K562 (cell line): ENCODE results near the gene LAPTM4A. TPM values are rescaled to one million over a fixed set of nuclear protein-coding genes. Genes with fewer than 3 reads are reported as not detected.
A peak's percentile ranks its signal among the peaks of the same experiment; 100 is the strongest.

ENCODE experiments used
- ERF ChIP-seq: fragments of 450-650 bp; formaldehyde crosslinking; IDR thresholded peaks from 2 replicates; pipeline ENCODE4 v1.4.0; 2020; ENCODE audit warnings: mild to moderate bottlenecking, mixed read lengths
- NRF1 ChIP-seq, 2 experiments: fragments of 450-650 bp; IDR thresholded peaks in 1 of 2; conservative IDR thresholded peaks in 1 of 2; 2 replicates each; pipeline ENCODE4 v1.6.1; 2014; ENCODE audit warnings: mild to moderate bottlenecking in 2 of 2
- THRAP3 ChIP-seq: fragments of 450-650 bp; IDR thresholded peaks from 2 replicates; pipeline ENCODE4 v1.6.1; 2016; ENCODE audit warnings: mild to moderate bottlenecking, inconsistent platforms, borderline replicate concordance
- ZNF24 ChIP-seq: fragments of 450-650 bp; IDR thresholded peaks from 2 replicates; pipeline ENCODE4 v1.6.1; 2016
- ZNF274 ChIP-seq: IDR thresholded peaks from 2 replicates; pipeline ENCODE4 v1.6.1; 2011; ENCODE audit warnings: low read depth, mild to moderate bottlenecking, low read length, moderate library complexity, borderline replicate concordance
- ZNF695 ChIP-seq: fragments of 450-650 bp; formaldehyde crosslinking; IDR thresholded peaks from 2 replicates; pipeline ENCODE4 v1.4.0; 2020; ENCODE audit warnings: mild to moderate bottlenecking, moderate library complexity
- polyA plus RNA-seq, 8 experiments: library from polyadenylated mRNA; depleted of rRNA in 4 of 8; stranded (reverse) in 5 of 8; unstranded in 3 of 8; fragments of >200 nt; fragmentation: Nextera tagmentation in 2 of 8; fragmentation: Illumina TruSeq in 1 of 8; extraction: Ambion mirVana in 2 of 8; extraction: Trizol in 1 of 8; gene quantifications; 2 replicates each; pipeline versions ENCODE4 v1.2.1 to v1.2.3, GENCODE V29; 2011 to 2014; ENCODE audit warnings: inconsistent platforms in 1 of 8, missing spikeins in 1 of 8
- total RNA-seq, 7 experiments: library from RNA; depleted of rRNA in 6 of 7; stranded (reverse); fragments of >200 nt in 6 of 7; fragmentation: Illumina TruSeq in 2 of 7; extraction: Trizol in 2 of 7; gene quantifications; 2 replicates each; pipeline versions ENCODE4 v1.2.1 to v1.2.3, GENCODE V29; 2011 to 2021; ENCODE audit warnings: low replicate concordance in 1 of 7
- TF ChIP-seq, protein P1 (sequence below): fragments of 200-800 bp; sonication (Bioruptor generic); IDR thresholded peaks from 2 replicates; pipeline ENCODE4 v1.6.1; 2016; ENCODE audit warnings: missing genetic modification characterization, missing compliant biosample characterization

The LAPTM4A gene
- total and polyA plus RNA-seq, 9 of the 15 experiments (the other 6 are each of a cell fraction or from before 2014, with no cell fraction given) = 13.4 to 157 (median 50.1) TPM

DNA sequence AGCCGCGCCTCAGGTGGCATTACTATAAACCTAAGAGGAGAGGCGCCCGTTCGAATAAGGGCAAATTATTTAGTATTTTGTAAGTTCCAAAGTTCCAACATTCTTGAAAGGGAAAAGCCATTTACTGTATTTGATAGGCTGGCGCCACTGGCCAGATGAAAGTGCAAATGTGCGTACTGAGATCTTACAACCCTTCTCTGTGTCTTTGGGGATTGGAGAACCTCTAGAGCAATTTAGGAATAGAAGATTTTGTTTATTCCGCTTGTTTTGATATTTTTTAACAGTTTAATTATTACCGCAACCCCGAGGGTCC is 61.1 kb downstream of the LAPTM4A start (continued):
- TF ChIP-seq, protein P1, sequence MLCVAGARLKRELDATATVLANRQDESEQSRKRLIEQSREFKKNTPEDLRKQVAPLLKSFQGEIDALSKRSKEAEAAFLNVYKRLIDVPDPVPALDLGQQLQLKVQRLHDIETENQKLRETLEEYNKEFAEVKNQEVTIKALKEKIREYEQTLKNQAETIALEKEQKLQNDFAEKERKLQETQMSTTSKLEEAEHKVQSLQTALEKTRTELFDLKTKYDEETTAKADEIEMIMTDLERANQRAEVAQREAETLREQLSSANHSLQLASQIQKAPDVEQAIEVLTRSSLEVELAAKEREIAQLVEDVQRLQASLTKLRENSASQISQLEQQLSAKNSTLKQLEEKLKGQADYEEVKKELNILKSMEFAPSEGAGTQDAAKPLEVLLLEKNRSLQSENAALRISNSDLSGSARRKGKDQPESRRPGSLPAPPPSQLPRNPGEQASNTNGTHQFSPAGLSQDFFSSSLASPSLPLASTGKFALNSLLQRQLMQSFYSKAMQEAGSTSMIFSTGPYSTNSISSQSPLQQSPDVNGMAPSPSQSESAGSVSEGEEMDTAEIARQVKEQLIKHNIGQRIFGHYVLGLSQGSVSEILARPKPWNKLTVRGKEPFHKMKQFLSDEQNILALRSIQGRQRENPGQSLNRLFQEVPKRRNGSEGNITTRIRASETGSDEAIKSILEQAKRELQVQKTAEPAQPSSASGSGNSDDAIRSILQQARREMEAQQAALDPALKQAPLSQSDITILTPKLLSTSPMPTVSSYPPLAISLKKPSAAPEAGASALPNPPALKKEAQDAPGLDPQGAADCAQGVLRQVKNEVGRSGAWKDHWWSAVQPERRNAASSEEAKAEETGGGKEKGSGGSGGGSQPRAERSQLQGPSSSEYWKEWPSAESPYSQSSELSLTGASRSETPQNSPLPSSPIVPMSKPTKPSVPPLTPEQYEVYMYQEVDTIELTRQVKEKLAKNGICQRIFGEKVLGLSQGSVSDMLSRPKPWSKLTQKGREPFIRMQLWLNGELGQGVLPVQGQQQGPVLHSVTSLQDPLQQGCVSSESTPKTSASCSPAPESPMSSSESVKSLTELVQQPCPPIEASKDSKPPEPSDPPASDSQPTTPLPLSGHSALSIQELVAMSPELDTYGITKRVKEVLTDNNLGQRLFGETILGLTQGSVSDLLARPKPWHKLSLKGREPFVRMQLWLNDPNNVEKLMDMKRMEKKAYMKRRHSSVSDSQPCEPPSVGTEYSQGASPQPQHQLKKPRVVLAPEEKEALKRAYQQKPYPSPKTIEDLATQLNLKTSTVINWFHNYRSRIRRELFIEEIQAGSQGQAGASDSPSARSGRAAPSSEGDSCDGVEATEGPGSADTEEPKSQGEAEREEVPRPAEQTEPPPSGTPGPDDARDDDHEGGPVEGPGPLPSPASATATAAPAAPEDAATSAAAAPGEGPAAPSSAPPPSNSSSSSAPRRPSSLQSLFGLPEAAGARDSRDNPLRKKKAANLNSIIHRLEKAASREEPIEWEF (CRISPR knock-in tag) = no peak
- TF ChIP-seq NRF1 (conservative IDR thresholded peaks at IDR 0.05 in 1 of 2, IDR thresholded peaks at IDR 0.05 in 1 of 2) (peak in 1 of 2 experiments; percentile 49; a peak in 2 of 4 replicates), ZNF24 (no peak), ZNF274 (no peak), ZNF695 (CRISPR knock-in tag) (no peak), ERF (CRISPR knock-in tag) (no peak), THRAP3 (0 out of 2 replicates have a peak, but pooled peaks have one; percentile 60)
